Measurements from ENCODE around the gene IFIT3.
"Not testable (repeated sequence)": the region's sequence is repeated elsewhere in the genome, so short reads cannot be mapped to it uniquely, and the experiment has no call there.

IFIT3 gene

DNA sequence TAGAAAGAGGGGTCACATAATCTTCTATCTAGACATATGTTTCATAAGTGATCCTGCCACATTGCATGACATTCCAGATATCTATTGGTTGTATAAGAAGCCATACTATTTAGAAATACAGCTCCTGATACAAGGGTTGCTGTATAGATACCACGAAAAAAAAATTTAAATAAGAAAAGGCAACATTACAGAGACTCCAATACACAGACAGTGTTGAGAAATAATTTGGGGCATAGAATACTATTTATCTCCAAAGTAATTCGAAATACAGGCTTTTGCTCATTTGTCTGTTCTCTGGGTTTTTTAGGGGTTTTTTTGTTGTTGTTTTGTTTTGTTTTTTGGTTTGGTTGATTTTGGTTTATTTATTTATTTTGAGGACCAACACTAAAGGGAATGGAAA, 23.4 kb upstream of the IFIT3 start:
- no peak for DNase-seq

DNA sequence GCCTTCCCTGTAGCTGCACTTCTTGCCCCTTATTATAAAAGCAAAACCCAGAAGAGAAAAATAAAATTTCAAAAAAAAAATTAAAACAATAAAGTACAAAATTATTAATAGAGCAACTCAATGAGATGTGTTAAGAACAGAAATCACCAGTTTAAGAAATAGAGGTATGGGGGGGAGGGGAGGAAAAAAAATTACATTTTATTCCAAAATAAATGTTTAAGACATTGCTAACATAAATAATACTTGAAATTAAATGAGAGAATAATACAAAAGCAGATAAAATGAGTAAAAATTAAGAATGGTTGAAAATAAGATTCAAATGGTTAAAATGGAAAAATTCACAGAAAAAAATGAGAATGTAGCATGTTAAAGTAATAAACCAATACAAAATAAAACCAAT, 22.9 kb upstream of the IFIT3 start:
- DNase-seq, result no peak

GRCh38 chr10:89305766-89306433, 21.9 kb upstream of the IFIT3 start:
- DNase-seq, result no peak

GRCh38 chr10:89306434-89307268, 21.1 kb upstream of the IFIT3 start:
- DNase-seq, result no peak

GRCh38 chr10:89307269-89307577, 20.6 kb upstream of the IFIT3 start:
- DNase-seq, result no peak

- DNase-seq, result no peak
These were observed 19.5 kb upstream of the IFIT3 start for GRCh38 chr10:89308266-89308665.

- DNase-seq, result no peak
These were observed 19.1 kb upstream of the IFIT3 start for GRCh38 chr10:89308736-89309135.

GRCh38 chr10:89309156-89310055, 18.4 kb upstream of the IFIT3 start:
- no peak for DNase-seq

DNA sequence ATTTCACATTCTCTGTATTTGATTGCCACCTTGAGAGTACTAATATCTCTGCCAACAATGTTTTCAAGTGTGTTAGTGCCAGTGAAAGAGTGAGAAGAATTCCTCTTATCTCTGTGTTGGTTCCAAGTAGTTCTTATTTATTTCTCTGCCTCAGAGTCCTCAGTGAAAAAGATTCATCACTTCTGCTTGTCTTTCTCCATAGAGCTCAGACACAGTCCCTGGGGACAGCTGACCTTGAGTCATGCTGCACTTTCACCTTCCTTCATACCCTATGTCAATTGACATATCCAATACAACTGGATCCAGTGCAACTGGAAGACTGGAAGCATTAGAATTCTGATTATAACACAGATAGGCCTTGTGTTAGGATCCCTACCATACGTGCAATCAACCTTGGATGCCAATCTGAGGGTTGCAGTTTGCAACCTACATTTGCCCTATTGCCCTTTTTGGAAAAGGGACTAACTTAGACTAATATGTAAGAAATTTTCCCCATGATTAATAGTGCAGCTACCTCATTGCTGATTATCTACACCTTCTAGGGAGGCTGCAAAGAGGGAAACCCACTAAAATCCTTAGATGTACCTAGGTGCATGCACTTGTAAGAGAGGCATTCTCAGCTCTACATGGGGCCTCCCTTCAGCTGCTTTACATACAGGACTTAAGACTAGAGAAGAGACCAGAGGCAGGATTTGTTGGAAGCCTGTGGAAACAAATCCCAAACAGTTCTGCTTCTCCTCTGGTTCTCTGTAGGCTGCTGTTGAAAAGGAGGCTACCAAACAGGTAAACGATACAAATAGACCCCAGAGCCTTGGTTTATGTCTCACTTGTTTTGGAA, 17.5 kb upstream of the IFIT3 start:
- DNase-seq, result no peak

DNA sequence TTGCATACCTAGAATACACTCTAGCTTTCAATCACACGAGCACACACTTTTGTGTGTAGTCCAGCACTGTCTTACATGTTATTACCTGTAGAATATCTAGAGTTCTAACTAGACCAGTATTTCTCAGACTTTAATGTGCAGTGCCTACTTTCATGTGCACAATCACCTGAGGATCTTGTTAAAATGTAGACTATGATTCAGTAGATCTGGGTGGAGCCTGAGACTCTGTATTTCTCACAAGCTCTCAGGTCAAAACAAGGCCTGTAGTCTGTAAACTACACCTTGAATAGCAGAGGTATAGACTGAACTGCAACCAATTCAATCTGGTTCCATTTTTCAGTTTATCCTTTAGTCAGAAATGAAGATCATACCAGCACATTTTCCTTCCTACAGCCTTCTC, 14.8 kb upstream of the IFIT3 start:
- no peak for DNase-seq

DNA sequence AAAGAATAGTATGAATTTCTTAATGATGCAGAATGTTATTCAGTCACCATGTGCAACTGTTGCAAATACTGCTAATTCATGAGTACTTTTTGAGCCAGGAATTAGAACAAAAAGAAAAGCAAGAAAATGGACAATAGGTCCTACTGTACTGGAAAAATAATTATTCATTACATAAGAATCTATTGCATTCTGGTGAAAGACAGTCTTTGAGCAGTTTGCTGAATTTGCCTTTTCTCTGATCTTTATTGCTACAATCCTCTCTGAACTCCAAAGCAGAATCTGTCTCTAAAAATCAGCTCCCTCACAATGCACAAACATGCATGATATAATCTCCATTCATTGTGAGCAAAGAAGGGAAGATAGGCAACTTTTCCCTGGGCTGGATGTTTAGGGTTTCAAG, 13.1 kb upstream of the IFIT3 start:
- DNase-seq, result no peak

DNA sequence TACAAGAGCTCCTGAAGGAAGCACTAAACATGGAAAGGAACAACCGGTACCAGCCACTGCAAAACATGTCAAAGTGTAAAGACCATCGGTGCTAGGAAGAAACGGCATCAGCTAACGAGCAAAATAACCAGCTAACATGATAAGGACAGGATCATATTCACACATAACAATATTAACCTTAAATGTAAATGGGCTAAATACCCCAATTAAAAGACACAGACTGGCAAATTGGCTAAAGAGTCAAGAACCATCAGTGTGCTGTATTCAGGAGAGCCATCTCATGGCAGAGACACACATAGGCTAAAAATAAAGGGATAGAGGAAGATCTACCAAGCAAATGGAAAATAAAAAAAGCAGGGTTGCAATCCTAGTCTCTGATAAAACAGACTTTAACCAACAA, 9.8 kb upstream of the IFIT3 start:
- DNase-seq, result not testable (repeated sequence)

GRCh38 chr10:89325081-89325480, 2.7 kb upstream of the IFIT3 start:
- DNase-seq, result not testable (repeated sequence)

DNA sequence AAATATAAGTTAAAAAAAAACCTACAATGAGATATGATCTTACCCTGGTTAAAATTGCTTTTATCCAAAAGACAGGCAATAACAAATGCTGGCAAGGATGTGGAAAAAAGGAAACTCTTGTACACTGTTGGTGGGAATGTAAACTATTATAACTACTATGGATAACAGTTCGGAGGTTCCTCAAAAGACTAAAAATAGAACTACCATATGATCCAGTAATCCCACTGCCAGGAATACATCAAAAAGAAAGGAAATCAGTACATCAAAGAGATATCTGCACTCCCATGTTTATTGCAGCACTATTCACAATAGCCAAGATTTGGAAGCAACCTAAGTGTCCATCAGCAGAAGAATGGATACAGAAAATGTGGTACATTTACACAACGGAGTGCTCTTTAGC, 1.9 kb upstream of the IFIT3 start:
- not testable (repeated sequence) for DNase-seq

DNA sequence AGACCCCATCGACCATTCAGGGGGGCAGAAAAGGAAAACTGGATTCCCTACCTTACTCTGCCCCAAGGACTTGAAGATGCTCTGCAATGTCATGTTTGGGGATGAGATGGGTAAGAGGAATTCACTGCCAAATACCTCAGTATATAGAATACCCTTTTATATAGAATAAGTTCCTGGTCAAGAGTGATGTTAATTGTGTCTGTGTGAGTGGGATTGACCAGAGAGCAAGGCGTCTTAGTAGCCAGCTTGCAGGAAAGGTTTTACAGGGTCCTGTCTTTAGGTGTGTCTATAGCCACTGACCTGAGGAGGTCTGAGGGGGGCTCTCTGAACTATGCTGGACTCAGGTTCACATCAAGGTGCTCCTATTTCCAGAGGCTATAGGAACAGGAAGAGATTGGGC, 1.4 kb downstream of the IFIT3 start:
- DNase-seq, result no peak

DNA sequence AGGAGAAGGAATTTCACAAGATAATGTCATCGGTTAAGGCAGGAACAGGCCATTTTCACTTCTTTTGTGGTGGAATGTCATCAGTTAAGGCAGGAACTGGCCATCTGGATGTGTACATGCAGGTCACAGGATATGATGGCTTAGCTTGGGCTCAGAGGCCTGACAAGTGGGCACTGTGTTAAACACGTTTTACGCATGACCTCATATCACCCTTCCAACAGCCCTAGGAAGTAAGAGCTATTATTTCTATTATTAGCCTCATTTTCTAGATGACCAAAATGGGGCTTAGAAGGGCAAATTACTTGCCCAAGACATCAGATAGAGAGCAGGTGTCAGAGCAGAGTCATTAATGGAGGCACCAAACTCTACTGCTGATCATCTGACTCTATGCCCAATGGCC, 2.2 kb downstream of the IFIT3 start:
- DNase-seq, result not testable (repeated sequence)

GRCh38 chr10:89330537-89331212, 2.9 kb downstream of the IFIT3 start:
- no peak for DNase-seq

DNA sequence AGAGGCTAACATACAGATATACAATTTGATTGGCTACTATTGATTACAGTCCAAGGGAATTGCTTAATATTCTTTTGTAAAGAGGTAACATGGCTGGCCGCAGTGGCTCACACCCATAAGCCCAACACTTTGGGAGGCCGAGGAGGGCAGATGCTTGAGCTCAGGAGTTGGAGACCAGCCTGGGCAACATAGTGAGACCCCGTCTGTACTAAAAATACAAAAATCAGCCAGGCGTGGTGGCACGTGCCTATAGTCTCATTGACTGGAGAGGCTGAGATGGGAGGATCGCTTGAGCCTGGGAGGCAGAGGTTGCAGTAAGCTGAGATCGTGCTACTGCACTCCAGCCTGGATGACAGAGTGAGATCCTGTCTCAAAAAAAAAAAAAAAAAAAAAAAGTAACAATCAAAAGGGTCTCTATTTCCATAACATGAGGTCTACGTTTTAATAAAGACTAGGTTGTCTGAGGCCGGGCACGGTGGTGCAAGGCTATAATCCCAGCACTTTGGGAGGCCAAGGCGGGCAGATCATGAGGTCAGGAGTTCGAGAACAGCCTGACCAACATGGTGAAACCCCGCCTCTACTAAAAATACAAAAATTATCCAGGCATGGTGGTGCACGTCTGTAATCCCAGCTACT, 3.8 kb downstream of the IFIT3 start:
- not testable (repeated sequence) for DNase-seq

DNA sequence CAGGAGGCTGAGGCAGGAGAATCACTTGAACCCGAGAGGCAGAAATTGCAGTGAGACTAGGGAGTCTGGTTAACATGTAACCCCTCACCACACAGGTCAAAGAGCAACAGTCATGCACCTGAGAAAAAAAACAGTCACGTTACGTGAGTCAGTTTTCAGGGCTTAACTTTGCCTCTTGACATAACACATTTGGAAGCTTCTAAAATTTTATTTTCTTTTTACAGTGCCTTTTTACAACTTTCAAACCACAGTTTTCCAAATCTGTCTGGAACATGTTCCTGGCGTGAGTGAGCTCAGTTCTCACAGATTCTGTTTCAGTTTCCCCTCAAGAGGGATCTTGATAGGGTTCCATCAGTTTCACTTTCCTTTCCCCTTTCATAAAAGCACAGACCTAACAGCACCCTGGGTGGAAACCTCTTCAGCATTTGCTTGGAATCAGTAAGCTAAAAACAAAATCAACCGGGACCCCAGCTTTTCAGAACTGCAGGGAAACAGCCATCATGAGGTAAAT, 4.4 kb downstream of the IFIT3 start:
- DNase-seq, result no peak

GRCh38 chr10:89335226-89335625, 7.4 kb downstream of the IFIT3 start:
- no peak for DNase-seq

- no peak for DNase-seq
These were observed 8.4 kb downstream of the IFIT3 start for GRCh38 chr10:89336241-89336640.

Measured in NCI-H2171 (cell line).